Measurements from ENCODE around the gene TMEM161A. TPM values are rescaled to one million over a fixed set of nuclear protein-coding genes. Genes with fewer than 3 reads are reported as not detected.
"Not testable (repeated sequence)": the region's sequence is repeated elsewhere in the genome, so short reads cannot be mapped to it uniquely, and the experiment has no call there.

TMEM161A gene
- total and polyA plus RNA-seq, 4 donors: 9.6 to 36.8 (median 24.2) TPM

- Histone ChIP-seq H3K4me1 (ENCODE audit: control insufficient read depth, insufficient read depth, low read length) (no peaks in the 10 kb centered on the region), H3K9me3 (ENCODE audit: control insufficient read depth, insufficient read depth, low read length) (no peaks in the 10 kb centered on the region), H3K36me3 (ENCODE audit: control insufficient read depth, insufficient read depth, low read length) (peaks cover 1% of the 10 kb centered on the region), H3K27ac (ENCODE audit: low read depth, low read length) (no peak overlapping the region), H3K4me3 (ENCODE audit: low read depth, low read length) (no peak overlapping the region), H3K27me3 (ENCODE audit: control insufficient read depth, insufficient read depth, low read length) (no peaks in the 10 kb centered on the region)
- 100% methylated on average over 5 of the region's 10 CpGs for WGBS (ENCODE audit: insufficient coverage)
- no peak for DNase-seq (ENCODE audit: low read depth in 4 of 6, low spot score in 6 of 6)
Measured at GRCh38 chr19:19155495-19156219, 17.4 kb upstream of the TMEM161A start.

- 97% methylated on average over 5 of the region's 6 CpGs for WGBS (ENCODE audit: insufficient coverage)
- no peak overlapping the region for H3K4me3 ChIP-seq (ENCODE audit: low read depth, low read length)
- no peaks in the 10 kb centered on the region for H3K4me1 ChIP-seq (ENCODE audit: control insufficient read depth, insufficient read depth, low read length)
- H3K9me3 ChIP-seq (ENCODE audit: control insufficient read depth, insufficient read depth, low read length): no peaks in the 10 kb centered on the region
- no peaks in the 10 kb centered on the region for H3K36me3 ChIP-seq (ENCODE audit: control insufficient read depth, insufficient read depth, low read length)
- H3K27ac ChIP-seq (ENCODE audit: low read depth, low read length): no peak overlapping the region
- no peaks in the 10 kb centered on the region for H3K27me3 ChIP-seq (ENCODE audit: control insufficient read depth, insufficient read depth, low read length)
- no peak for DNase-seq (ENCODE audit: low read depth in 4 of 6, low spot score in 6 of 6)
Measured at GRCh38 chr19:19154768-19155494, 16.7 kb upstream of the TMEM161A start.

GRCh38 chr19:19152668-19153384 lies 14.5 kb upstream of the TMEM161A start:
- Histone ChIP-seq H3K9me3 (ENCODE audit: control insufficient read depth, insufficient read depth, low read length) (no peaks in the 10 kb centered on the region), H3K36me3 (ENCODE audit: control insufficient read depth, insufficient read depth, low read length) (peaks cover 7% of the 10 kb centered on the region), H3K4me1 (ENCODE audit: control insufficient read depth, insufficient read depth, low read length) (no peaks in the 10 kb centered on the region), H3K27ac (ENCODE audit: low read depth, low read length) (no peak overlapping the region), H3K4me3 (ENCODE audit: low read depth, low read length) (no peak overlapping the region), H3K27me3 (ENCODE audit: control insufficient read depth, insufficient read depth, low read length) (no peaks in the 10 kb centered on the region)
- 85% methylated on average over 12 of the region's 13 CpGs for WGBS (ENCODE audit: insufficient coverage)
- no peak for DNase-seq (ENCODE audit: low read depth in 4 of 6, low spot score in 6 of 6)

- 67% methylated on average over 8 of the region's 11 CpGs for WGBS (ENCODE audit: insufficient coverage)
- Histone ChIP-seq H3K4me3 (ENCODE audit: low read depth, low read length) (no peak overlapping the region), H3K27ac (ENCODE audit: low read depth, low read length) (no peak overlapping the region), H3K9me3 (ENCODE audit: control insufficient read depth, insufficient read depth, low read length) (no peaks in the 10 kb centered on the region), H3K4me1 (ENCODE audit: control insufficient read depth, insufficient read depth, low read length) (peaks cover under 1% of the 10 kb centered on the region), H3K36me3 (ENCODE audit: control insufficient read depth, insufficient read depth, low read length) (peaks cover 20% of the 10 kb centered on the region), H3K27me3 (ENCODE audit: control insufficient read depth, insufficient read depth, low read length) (no peaks in the 10 kb centered on the region)
- no peak for DNase-seq (ENCODE audit: low read depth in 4 of 6, low spot score in 6 of 6)
Measured at GRCh38 chr19:19151418-19151817, 13.1 kb upstream of the TMEM161A start.

GRCh38 chr19:19149435-19149834 lies 11.2 kb upstream of the TMEM161A start:
- Histone ChIP-seq H3K4me1 (ENCODE audit: control insufficient read depth, insufficient read depth, low read length) (peaks cover 11% of the 10 kb centered on the region), H3K4me3 (ENCODE audit: low read depth, low read length) (no peak overlapping the region), H3K27ac (ENCODE audit: low read depth, low read length) (no peak overlapping the region), H3K36me3 (ENCODE audit: control insufficient read depth, insufficient read depth, low read length) (peaks cover 26% of the 10 kb centered on the region), H3K27me3 (ENCODE audit: control insufficient read depth, insufficient read depth, low read length) (no peaks in the 10 kb centered on the region), H3K9me3 (ENCODE audit: control insufficient read depth, insufficient read depth, low read length) (no peaks in the 10 kb centered on the region)
- 82% methylated on average over 2 of the region's 2 CpGs for WGBS (ENCODE audit: insufficient coverage)
- DNase-seq (ENCODE audit: low read depth in 4 of 6, low spot score in 6 of 6): no peak

- WGBS (ENCODE audit: insufficient coverage): 98% methylated on average over 5 of the region's 8 CpGs
Measured at GRCh38 chr19:19148504-19148903, 10.2 kb upstream of the TMEM161A start.

GRCh38 chr19:19147344-19147743 lies 9.1 kb upstream of the TMEM161A start:
- no peak for DNase-seq (ENCODE audit: low read depth in 4 of 6, low spot score in 6 of 6)
- no peaks in the 10 kb centered on the region for H3K9me3 ChIP-seq (ENCODE audit: control insufficient read depth, insufficient read depth, low read length)
- H3K4me3 ChIP-seq (ENCODE audit: low read depth, low read length): no peak overlapping the region
- H3K27ac ChIP-seq (ENCODE audit: low read depth, low read length): no peak overlapping the region
- peaks cover 11% of the 10 kb centered on the region for H3K4me1 ChIP-seq (ENCODE audit: control insufficient read depth, insufficient read depth, low read length)
- peaks cover 26% of the 10 kb centered on the region for H3K36me3 ChIP-seq (ENCODE audit: control insufficient read depth, insufficient read depth, low read length)
- WGBS (ENCODE audit: insufficient coverage): 91% methylated on average over 5 of the region's 5 CpGs
- no peaks in the 10 kb centered on the region for H3K27me3 ChIP-seq (ENCODE audit: control insufficient read depth, insufficient read depth, low read length)

More at GRCh38 chr19:19148504-19148903, 10.2 kb upstream of the TMEM161A start:
- not testable (repeated sequence) for H3K27me3 ChIP-seq (ENCODE audit: control insufficient read depth, insufficient read depth, low read length); H3K4me3 ChIP-seq (ENCODE audit: low read depth, low read length); DNase-seq (ENCODE audit: low read depth in 4 of 6, low spot score in 6 of 6); H3K27ac ChIP-seq (ENCODE audit: low read depth, low read length); H3K9me3 ChIP-seq (ENCODE audit: control insufficient read depth, insufficient read depth, low read length)
- peaks cover 11% of the 10 kb centered on the region for H3K4me1 ChIP-seq (ENCODE audit: control insufficient read depth, insufficient read depth, low read length)
- peaks cover 26% of the 10 kb centered on the region for H3K36me3 ChIP-seq (ENCODE audit: control insufficient read depth, insufficient read depth, low read length)

GRCh38 chr19:19146865-19147264 lies 8.6 kb upstream of the TMEM161A start:
- peaks cover 11% of the 10 kb centered on the region for H3K4me1 ChIP-seq (ENCODE audit: control insufficient read depth, insufficient read depth, low read length)
- no peaks in the 10 kb centered on the region for H3K27me3 ChIP-seq (ENCODE audit: control insufficient read depth, insufficient read depth, low read length)
- peaks cover 26% of the 10 kb centered on the region for H3K36me3 ChIP-seq (ENCODE audit: control insufficient read depth, insufficient read depth, low read length)
- no peak overlapping the region for H3K27ac ChIP-seq (ENCODE audit: low read depth, low read length)
- H3K9me3 ChIP-seq (ENCODE audit: control insufficient read depth, insufficient read depth, low read length): no peaks in the 10 kb centered on the region
- no peak overlapping the region for H3K4me3 ChIP-seq (ENCODE audit: low read depth, low read length)
- no peak for DNase-seq (ENCODE audit: low read depth in 4 of 6, low spot score in 6 of 6)
- 87% methylated on average over 4 of the region's 7 CpGs for WGBS (ENCODE audit: insufficient coverage)

- DNase-seq (ENCODE audit: low read depth in 4 of 6, low spot score in 6 of 6): peak; percentile 24 to 89 (median 46)
- Histone ChIP-seq H3K36me3 (ENCODE audit: control insufficient read depth, insufficient read depth, low read length) (peaks cover 26% of the 10 kb centered on the region), H3K4me1 (ENCODE audit: control insufficient read depth, insufficient read depth, low read length) (peaks cover 11% of the 10 kb centered on the region), H3K27me3 (ENCODE audit: control insufficient read depth, insufficient read depth, low read length) (no peaks in the 10 kb centered on the region), H3K27ac (ENCODE audit: low read depth, low read length) (no peak overlapping the region), H3K9me3 (ENCODE audit: control insufficient read depth, insufficient read depth, low read length) (no peaks in the 10 kb centered on the region), H3K4me3 (ENCODE audit: low read depth, low read length) (no peak overlapping the region)
- WGBS (ENCODE audit: insufficient coverage): 22% methylated on average over 41 of the region's 47 CpGs
Measured at GRCh38 chr19:19145684-19146608, 7.7 kb upstream of the TMEM161A start.

Data from spinal cord (tissue), 10 donors.